Body of pancreas (tissue), 4 donors: ENCODE measurements around the gene RNF223. TPM values are rescaled to one million over a fixed set of nuclear protein-coding genes. Genes with fewer than 3 reads are reported as not detected.

Experiments
- ATAC-seq: fragments of 150-250 bp; one replicate; pipeline ENCODE4 v1.9.1; 2016
- DNase-seq, 4 donors: peaks; one replicate each; pipeline ENCODE4 v3.0.0-alpha.2; 2019
- H3K27ac ChIP-seq, 4 donors: fragments of 200-600 bp; sonication (generic); 1 replicate in 3 of 4; 2 replicates in 1 of 4; pipeline versions ENCODE4 v1.5.1 to v1.6.1; 2016 to 2019; ENCODE audit warnings: mild to moderate bottlenecking in 1 of 4, mixed read lengths in 1 of 4, moderate library complexity in 1 of 4
- H3K27me3 ChIP-seq, 2 donors: fragments of 200-600 bp; sonication (generic); one replicate each; pipeline ENCODE4 v1.6.0; 2016; ENCODE audit warnings: mild to moderate bottlenecking in 1 of 2
- H3K36me3 ChIP-seq, 2 donors: fragments of 200-600 bp; sonication (generic); replicated peaks in 1 of 2; 2 replicates each; pipeline ENCODE4 v1.5.1; 2016; ENCODE audit warnings: low read depth in 2 of 2; ENCODE audit not compliant: insufficient read depth in 1 of 2
- H3K4me1 ChIP-seq: fragments of 200-600 bp; sonication (generic); one replicate; pipeline ENCODE4 v1.6.0; 2016
- H3K4me3 ChIP-seq, 2 donors: fragments of 200-600 bp; sonication (generic); 1 replicate in 1 of 2; 2 replicates in 1 of 2; pipeline ENCODE4 v1.5.1; 2016 to 2019
- H3K9me3 ChIP-seq, 3 donors: fragments of 200-600 bp; sonication (generic); 1 replicate in 2 of 3; 2 replicates in 1 of 3; pipeline ENCODE4 v1.5.1; 2016
- POLR2A ChIP-seq, 3 donors: fragments of 450-650 bp; IDR thresholded peaks; one replicate each; pipeline ENCODE4 v1.6.1; 2016; ENCODE audit warnings: antibody characterized with exemption in 3 of 3, mild to moderate bottlenecking in 2 of 3
- WGBS, 2 donors: methylation state at CpG; one replicate each; pipeline ENCODE4 v1.1.5; 2017; 5-methylcytosine and 5-hydroxymethylcytosine counted together
- intact Hi-C: fragments of 100-400 bp; cut with DNase I; formaldehyde crosslinking; loops from one replicate; pipeline ENCODE4 v1.15.1; 2023
- total RNA-seq, 2 donors: library from RNA; depleted of rRNA; stranded (reverse); fragments of >200 nt; gene quantifications; one replicate each; pipeline ENCODE4 v1.1.0, GENCODE V29; 2016
- TF ChIP-seq, protein P1 (sequence below), 7 experiments: fragments of 450-650 bp in 4 of 7; fragments of 200-600 bp in 3 of 7; sonication (generic) in 3 of 7; IDR thresholded peaks; one replicate each; pipeline ENCODE4 v1.5.1; 2016 to 2019; ENCODE audit warnings: antibody characterized with exemption in 7 of 7

RNF223 gene
- total RNA-seq, 2 donors from 2014 or later = 0.26 TPM; not detected in 1

DNA sequence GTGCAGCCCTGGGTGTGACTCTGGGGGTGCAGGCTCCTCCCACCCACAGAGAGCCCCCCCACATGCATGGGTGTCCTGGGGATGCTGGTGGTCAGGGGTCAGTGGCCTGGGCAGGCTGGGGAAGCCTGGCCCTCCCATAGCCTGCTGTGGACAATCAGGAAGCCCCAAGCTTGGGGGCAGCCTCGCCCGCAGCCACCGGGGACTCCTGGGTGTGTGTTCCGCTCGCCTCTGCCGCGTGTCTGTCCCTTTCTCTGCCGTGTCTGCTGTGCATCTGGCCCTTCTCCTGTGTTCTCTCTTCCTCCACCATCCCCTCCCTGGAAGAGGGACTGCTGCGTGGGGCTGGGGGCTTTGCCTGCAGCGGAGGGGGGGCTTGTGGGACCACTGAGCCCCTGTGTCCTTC lies 31.3 kb downstream of the RNF223 start:
- ATAC-seq = no peak

DNA sequence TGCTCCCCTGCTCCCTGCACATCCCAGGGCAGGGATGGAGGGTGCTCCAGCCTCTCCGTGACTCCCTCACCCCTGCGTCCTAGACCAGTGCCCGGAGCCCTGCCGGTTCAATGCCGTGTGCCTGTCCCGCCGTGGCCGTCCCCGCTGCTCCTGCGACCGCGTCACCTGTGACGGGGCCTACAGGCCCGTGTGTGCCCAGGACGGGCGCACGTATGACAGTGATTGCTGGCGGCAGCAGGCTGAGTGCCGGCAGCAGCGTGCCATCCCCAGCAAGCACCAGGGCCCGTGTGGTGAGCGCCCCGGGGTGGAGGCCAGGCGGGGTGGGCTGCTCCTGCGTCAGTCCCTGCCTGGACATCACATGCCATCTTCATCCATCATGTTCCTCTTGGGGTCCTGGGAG lies 32.2 kb downstream of the RNF223 start:
- 90% methylated on average over 12 of the region's 25 CpGs; no CpG with 5 or more reads in 1 of the 2 donors for WGBS, 2 donors
- ATAC-seq (no peak), DNase-seq (no peak)
- Histone ChIP-seq H3K36me3 (no peaks in the 10 kb centered on the region), H3K4me3 (no peak overlapping the region), H3K4me1 (peaks cover 22% of the 10 kb centered on the region), H3K27me3 (no peaks in the 10 kb centered on the region), H3K9me3 (no peaks in the 10 kb centered on the region), H3K27ac (no peak overlapping the region)
- intact Hi-C loops = no loop called here
- TF ChIP-seq, protein P1, sequence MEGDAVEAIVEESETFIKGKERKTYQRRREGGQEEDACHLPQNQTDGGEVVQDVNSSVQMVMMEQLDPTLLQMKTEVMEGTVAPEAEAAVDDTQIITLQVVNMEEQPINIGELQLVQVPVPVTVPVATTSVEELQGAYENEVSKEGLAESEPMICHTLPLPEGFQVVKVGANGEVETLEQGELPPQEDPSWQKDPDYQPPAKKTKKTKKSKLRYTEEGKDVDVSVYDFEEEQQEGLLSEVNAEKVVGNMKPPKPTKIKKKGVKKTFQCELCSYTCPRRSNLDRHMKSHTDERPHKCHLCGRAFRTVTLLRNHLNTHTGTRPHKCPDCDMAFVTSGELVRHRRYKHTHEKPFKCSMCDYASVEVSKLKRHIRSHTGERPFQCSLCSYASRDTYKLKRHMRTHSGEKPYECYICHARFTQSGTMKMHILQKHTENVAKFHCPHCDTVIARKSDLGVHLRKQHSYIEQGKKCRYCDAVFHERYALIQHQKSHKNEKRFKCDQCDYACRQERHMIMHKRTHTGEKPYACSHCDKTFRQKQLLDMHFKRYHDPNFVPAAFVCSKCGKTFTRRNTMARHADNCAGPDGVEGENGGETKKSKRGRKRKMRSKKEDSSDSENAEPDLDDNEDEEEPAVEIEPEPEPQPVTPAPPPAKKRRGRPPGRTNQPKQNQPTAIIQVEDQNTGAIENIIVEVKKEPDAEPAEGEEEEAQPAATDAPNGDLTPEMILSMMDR (IDR thresholded peaks at IDR 0.05) = no peak
- TF ChIP-seq POLR2A (IDR thresholded peaks at IDR 0.05) = no peak

More for the DNA sequence above, 31.3 kb downstream of the RNF223 start:
- no peaks in the 10 kb centered on the region for H3K9me3 ChIP-seq
- peaks cover 12% of the 10 kb centered on the region for H3K4me1 ChIP-seq
- no peaks in the 10 kb centered on the region for H3K36me3 ChIP-seq
- DNase-seq = no peak
- no peak for TF ChIP-seq POLR2A (IDR thresholded peaks at IDR 0.05)
- TF ChIP-seq, protein P1 (IDR thresholded peaks at IDR 0.05) = no peak
- intact Hi-C loops = no loop called here
- no peak overlapping the region for H3K4me3 ChIP-seq
- 94% methylated on average over 9 to 10 of the region's 10 CpGs for WGBS, 2 donors
- H3K27ac ChIP-seq = no peak overlapping the region
- H3K27me3 ChIP-seq = no peaks in the 10 kb centered on the region

DNA sequence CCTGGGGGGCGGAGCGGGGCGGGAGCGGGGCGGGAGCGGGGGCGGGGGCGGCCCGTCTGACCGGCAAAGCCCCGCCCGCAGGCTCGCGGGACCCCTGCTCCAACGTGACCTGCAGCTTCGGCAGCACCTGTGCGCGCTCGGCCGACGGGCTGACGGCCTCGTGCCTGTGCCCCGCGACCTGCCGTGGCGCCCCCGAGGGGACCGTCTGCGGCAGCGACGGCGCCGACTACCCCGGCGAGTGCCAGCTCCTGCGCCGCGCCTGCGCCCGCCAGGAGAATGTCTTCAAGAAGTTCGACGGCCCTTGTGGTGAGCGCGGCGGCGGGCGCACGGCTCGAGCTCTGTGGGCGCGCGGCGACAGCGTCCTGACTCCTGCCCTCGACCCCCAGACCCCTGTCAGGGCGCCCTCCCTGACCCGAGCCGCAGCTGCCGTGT lies 33.0 kb downstream of the RNF223 start:
- H3K36me3 ChIP-seq = no peaks in the 10 kb centered on the region
- H3K9me3 ChIP-seq = no peaks in the 10 kb centered on the region
- 73 to 90% methylated on average over 16 to 52 of the region's 60 CpGs for WGBS, 2 donors
- no peak overlapping the region for H3K4me3 ChIP-seq
- H3K27me3 ChIP-seq = no peaks in the 10 kb centered on the region
- H3K4me1 ChIP-seq = peaks cover 23% of the 10 kb centered on the region
- intact Hi-C loops = no loop called here
- ATAC-seq (no peak), DNase-seq (no peak)
- TF ChIP-seq POLR2A (IDR thresholded peaks at IDR 0.05) = no peak
- TF ChIP-seq, protein P1 (IDR thresholded peaks at IDR 0.05) = no peak
- H3K27ac ChIP-seq = no peak overlapping the region

DNA sequence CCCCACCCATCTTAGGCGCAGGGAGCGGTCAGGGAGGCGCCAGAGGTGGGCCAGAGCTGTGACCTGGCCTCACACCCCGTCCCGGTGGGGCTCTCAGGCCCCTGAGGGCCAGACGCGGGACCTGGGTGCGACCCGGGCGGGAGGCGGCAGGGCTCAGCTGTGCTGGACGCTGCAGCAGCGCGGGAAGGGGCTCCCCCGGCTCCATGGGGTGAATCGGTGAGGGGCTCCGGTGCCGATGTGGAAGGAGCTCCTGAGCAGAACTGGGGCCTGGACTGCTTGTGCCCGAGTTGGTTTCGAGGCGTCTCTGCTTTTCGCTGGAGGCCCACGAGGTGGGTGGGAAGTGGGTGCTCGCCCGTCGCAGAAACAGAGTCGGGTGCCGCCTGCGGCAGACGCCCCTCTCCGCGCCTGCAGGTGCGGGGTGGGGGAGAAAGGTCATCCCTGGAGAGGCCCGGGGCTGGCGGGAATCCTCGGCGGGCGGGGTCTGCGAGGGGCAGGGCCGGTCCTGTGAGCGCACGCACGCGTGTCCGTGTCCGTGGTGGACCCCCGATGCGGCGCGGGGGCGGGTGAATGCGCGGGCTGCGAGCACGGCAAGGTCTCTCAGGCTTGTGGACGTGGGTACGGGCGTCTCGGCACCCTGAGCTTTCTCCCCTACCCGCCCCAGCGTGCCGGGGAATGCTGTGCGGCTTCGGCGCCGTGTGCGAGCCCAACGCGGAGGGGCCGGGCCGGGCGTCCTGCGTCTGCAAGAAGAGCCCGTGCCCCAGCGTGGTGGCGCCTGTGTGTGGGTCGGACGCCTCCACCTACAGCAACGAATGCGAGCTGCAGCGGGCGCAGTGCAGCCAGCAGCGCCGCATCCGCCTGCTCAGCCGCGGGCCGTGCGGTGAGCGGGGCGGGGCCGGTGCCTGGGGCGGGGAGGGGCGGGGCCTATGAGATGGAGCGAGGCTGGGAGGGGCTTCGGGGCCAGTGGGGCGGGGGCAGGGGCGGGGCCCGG lies 33.8 kb downstream of the RNF223 start:
- intact Hi-C loops = no loop called here
- Histone ChIP-seq H3K36me3 (no peaks in the 10 kb centered on the region), H3K27me3 (no peaks in the 10 kb centered on the region), H3K4me3 (no peak overlapping the region), H3K27ac (peak overlapping the region in 1 of 4 donors; percentile 14), H3K9me3 (no peaks in the 10 kb centered on the region), H3K4me1 (peaks cover 23% of the 10 kb centered on the region)
- TF ChIP-seq, protein P1 (IDR thresholded peaks at IDR 0.05) = peak in 3 of 7 experiments; percentile 6 to 30 (median 10)
- no peak for TF ChIP-seq POLR2A (IDR thresholded peaks at IDR 0.05)
- ATAC-seq (peak; percentile 85), DNase-seq (peak; percentile 67 to 80 (median 74))
- WGBS, 2 donors = 13 to 65% methylated on average over 8 to 83 of the region's 99 CpGs
